ENCODE data around the gene SCARB1. TPM values are rescaled to one million over a fixed set of nuclear protein-coding genes. Genes with fewer than 3 reads are reported as not detected.
A peak's percentile ranks its signal among the peaks of the same experiment; 100 is the strongest.

SCARB1 gene
- total and polyA plus RNA-seq, 2 of the 13 experiments (the other 11 are each of a cell fraction or from before 2014, with no cell fraction given) = 63.4 to 160 TPM

GRCh38 chr12:124881123-124881522, 17.5 kb upstream of the SCARB1 start (continued):
- no peak; the same call in none of the 2 replicates for TF ChIP-seq ZNF770 (CRISPR knock-in tag; IDR thresholded peaks at IDR 0.05)
- peak; percentile 48; the same call in 1 of the 2 replicates for TF ChIP-seq REPIN1 (CRISPR knock-in tag; IDR thresholded peaks at IDR 0.05; ENCODE audit: borderline replicate concordance, low read depth)
- peak; percentile 16; the same call in 1 of the 2 replicates for TF ChIP-seq FOXK1 (CRISPR knock-in tag; IDR thresholded peaks at IDR 0.05; ENCODE audit: borderline replicate concordance, low read depth)
- 0 out of 2 replicates have a peak, but pooled peaks have one; percentile 46 for TF ChIP-seq PHF21A (CRISPR knock-in tag; IDR thresholded peaks at IDR 0.05)
- TF ChIP-seq ZNF749 (CRISPR knock-in tag; IDR thresholded peaks at IDR 0.05; ENCODE audit: borderline replicate concordance) = no peak
- TF ChIP-seq ZNF576 (CRISPR knock-in tag; IDR thresholded peaks at IDR 0.05) = no peak
- peak; percentile 58 for TF ChIP-seq ISL2 (CRISPR knock-in tag; IDR thresholded peaks at IDR 0.05)
- no peak for TF ChIP-seq PRDM15 (CRISPR knock-in tag; IDR thresholded peaks at IDR 0.05)
- TF ChIP-seq SRF (IDR thresholded peaks at IDR 0.05; ENCODE audit: low read depth, low read length) = no peak
- 0 out of 2 replicates have a peak, but pooled peaks have one; percentile 35 for TF ChIP-seq ZNF160 (CRISPR knock-in tag; IDR thresholded peaks at IDR 0.05)
- 0 out of 2 replicates have a peak, but pooled peaks have one; percentile 44 for TF ChIP-seq ZBTB4 (CRISPR knock-in tag; IDR thresholded peaks at IDR 0.05; ENCODE audit: borderline replicate concordance)
- TF ChIP-seq ZSCAN20 (CRISPR knock-in tag; IDR thresholded peaks at IDR 0.05; ENCODE audit: borderline replicate concordance) = no peak
- no peak for TF ChIP-seq TP53 (CRISPR knock-in tag; conservative IDR thresholded peaks at IDR 0.05)
- no peak for TF ChIP-seq ZNF180 (CRISPR knock-in tag; IDR thresholded peaks at IDR 0.05; ENCODE audit: borderline replicate concordance, low read depth)
- no peak for TF ChIP-seq PBX3 (CRISPR knock-in tag; IDR thresholded peaks at IDR 0.05; ENCODE audit: borderline replicate concordance)
- no peak for TF ChIP-seq TFAP4 (IDR thresholded peaks at IDR 0.05; ENCODE audit: borderline replicate concordance, low read depth)
- no peak for TF ChIP-seq EED (CRISPR knock-in tag; IDR thresholded peaks at IDR 0.05)
- TF ChIP-seq ZFP37 (CRISPR knock-in tag; IDR thresholded peaks at IDR 0.05; ENCODE audit: borderline replicate concordance) = 0 out of 2 replicates have a peak, but pooled peaks have one; percentile 46
